ENCODE results near the gene MRPL58. TPM values are rescaled to one million over a fixed set of nuclear protein-coding genes. Genes with fewer than 3 reads are reported as not detected.

MRPL58 gene
- total RNA-seq, 1 experiment from 2014 or later = 41.0 TPM

DNA sequence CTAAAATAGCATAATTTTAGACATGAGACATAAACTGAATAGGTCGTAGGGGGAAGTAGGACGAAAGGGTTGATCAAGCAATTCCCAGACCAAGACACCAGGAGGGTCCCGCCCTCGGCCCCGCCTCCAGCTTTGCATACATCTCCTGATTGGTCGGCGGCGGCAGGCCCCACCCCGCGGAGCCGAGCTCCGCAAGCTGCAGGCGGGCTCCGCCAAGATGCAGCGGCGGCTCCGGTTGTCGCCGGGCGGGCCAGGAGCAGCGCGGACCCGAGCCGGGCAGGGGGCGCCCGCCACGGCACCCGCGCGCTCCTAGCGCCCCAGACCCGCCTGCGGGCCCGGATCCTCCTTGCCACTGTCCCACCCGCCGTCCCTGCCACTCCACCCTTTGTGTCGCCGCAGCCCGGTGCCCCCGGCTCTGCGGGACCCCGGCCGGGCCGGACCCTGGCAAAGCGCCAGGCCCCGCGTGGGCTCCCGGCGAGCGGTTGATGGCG lies 25.0 kb upstream of the MRPL58 start, which contains the start of gene CDR2L:
Gene CDR2L (plus strand): TSS at position 215 of the 491 bp plus-strand sequence. CDS start 412 bp downstream, outside the sequence.
- TF ChIP-seq, protein P1, sequence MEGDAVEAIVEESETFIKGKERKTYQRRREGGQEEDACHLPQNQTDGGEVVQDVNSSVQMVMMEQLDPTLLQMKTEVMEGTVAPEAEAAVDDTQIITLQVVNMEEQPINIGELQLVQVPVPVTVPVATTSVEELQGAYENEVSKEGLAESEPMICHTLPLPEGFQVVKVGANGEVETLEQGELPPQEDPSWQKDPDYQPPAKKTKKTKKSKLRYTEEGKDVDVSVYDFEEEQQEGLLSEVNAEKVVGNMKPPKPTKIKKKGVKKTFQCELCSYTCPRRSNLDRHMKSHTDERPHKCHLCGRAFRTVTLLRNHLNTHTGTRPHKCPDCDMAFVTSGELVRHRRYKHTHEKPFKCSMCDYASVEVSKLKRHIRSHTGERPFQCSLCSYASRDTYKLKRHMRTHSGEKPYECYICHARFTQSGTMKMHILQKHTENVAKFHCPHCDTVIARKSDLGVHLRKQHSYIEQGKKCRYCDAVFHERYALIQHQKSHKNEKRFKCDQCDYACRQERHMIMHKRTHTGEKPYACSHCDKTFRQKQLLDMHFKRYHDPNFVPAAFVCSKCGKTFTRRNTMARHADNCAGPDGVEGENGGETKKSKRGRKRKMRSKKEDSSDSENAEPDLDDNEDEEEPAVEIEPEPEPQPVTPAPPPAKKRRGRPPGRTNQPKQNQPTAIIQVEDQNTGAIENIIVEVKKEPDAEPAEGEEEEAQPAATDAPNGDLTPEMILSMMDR (conservative IDR thresholded peaks at IDR 0.05) = no peak; the same call in 2 of the 3 replicates
- H3K27me3 ChIP-seq (ENCODE audit: insufficient read depth, low read length) = no peaks in the 10 kb centered on the region
- H2BK15ac ChIP-seq (ENCODE audit: low read depth, low read length) = no peak within 1 kb of the TSS
- Mint-ChIP-seq H3K27ac (peak within 1 kb of the TSS; percentile 81 to 97 (median 95); a peak in 6 of 7 replicates), H3K4me3 (peak within 1 kb of the TSS; percentile 85 to 96), H3K4me1 (peaks cover 14 to 17% of the 10 kb centered on the region in 2 experiments), H3K36me3 (ENCODE audit: insufficient read depth in 1 of 3, low read depth in 3 of 3) (peaks cover 0 to 2% (median 0%) of the 10 kb centered on the region in 3 experiments; a peak in 1 of 7 replicates), H3K27me3 (ENCODE audit: low read depth) (no peaks in the 10 kb centered on the region), H3K9me3 (no peaks in the 10 kb centered on the region; a peak in 1 of 5 replicates)
- peak; percentile 98 for DNase-seq
- H3K79me1 ChIP-seq (ENCODE audit: insufficient read depth, low read depth, low read length, poor library complexity, severe bottlenecking) = peaks cover 8% of the 10 kb centered on the region
- H3K4ac ChIP-seq (ENCODE audit: low read depth, low read length) = no peak within 1 kb of the TSS; the same call in 1 of the 2 replicates
- no peak within 1 kb of the TSS for H3K56ac ChIP-seq (ENCODE audit: insufficient read length, low read depth, low read length)
- no peak within 1 kb of the TSS for H4K91ac ChIP-seq (ENCODE audit: insufficient read length, low read depth, low read length)
- no peak within 1 kb of the TSS for H2BK20ac ChIP-seq (ENCODE audit: low read depth, low read length, poor library complexity, severe bottlenecking)
- no peak within 1 kb of the TSS for H4K8ac ChIP-seq (replicated peaks; ENCODE audit: insufficient read length, low read depth, low read length)
- H3K18ac ChIP-seq (ENCODE audit: insufficient read length, low read depth, low read length) = peak within 1 kb of the TSS; percentile 77
- no peak within 1 kb of the TSS for H2BK120ac ChIP-seq (ENCODE audit: low read depth, low read length, poor library complexity, severe bottlenecking)
- H3K23me2 ChIP-seq (ENCODE audit: insufficient read length, low read depth, low read length, poor library complexity, severe bottlenecking) = peaks cover 11% of the 10 kb centered on the region
- peak within 1 kb of the TSS; percentile 79; the same call in 1 of the 2 replicates for H3K14ac ChIP-seq (ENCODE audit: insufficient read depth, low read length)
- no peak within 1 kb of the TSS for H2BK5ac ChIP-seq (ENCODE audit: insufficient read length, low read length)
- H3K9ac ChIP-seq (ENCODE audit: extremely low read depth, insufficient read length, low read length) = peak within 1 kb of the TSS; percentile 53
- no peak within 1 kb of the TSS for H2AFZ ChIP-seq (ENCODE audit: low read length)
- H2AK5ac ChIP-seq (ENCODE audit: insufficient read length, low read length) = no peak within 1 kb of the TSS
- H3K79me2 ChIP-seq (ENCODE audit: insufficient read depth, low read length) = peaks cover 9% of the 10 kb centered on the region; the same call in 1 of the 2 replicates
- H3K9me3 ChIP-seq (ENCODE audit: control insufficient read depth, low read depth, low read length) = no peaks in the 10 kb centered on the region
- H3K27ac ChIP-seq (ENCODE audit: insufficient read length, low read depth, low read length) = no peak within 1 kb of the TSS
- H4K5ac ChIP-seq (ENCODE audit: insufficient read length, low read depth, low read length) = no peak within 1 kb of the TSS
- H3K23ac ChIP-seq (ENCODE audit: insufficient read length, low read depth, low read length) = no peak within 1 kb of the TSS
- no peaks in the 10 kb centered on the region; the same call in 1 of the 2 replicates for H3K4me1 ChIP-seq (ENCODE audit: insufficient read depth, low read length)
- H3K4me2 ChIP-seq (ENCODE audit: insufficient read depth, insufficient read length, low read length) = peak within 1 kb of the TSS; percentile 71
- no peaks in the 10 kb centered on the region for H4K20me1 ChIP-seq (ENCODE audit: control insufficient read depth, insufficient read depth, insufficient read length)
- no peak within 1 kb of the TSS for H3T11ph ChIP-seq (ENCODE audit: low read length)
- no CpG with 5 or more reads among the region's 51 CpGs for WGBS (ENCODE audit: extremely low coverage, insufficient read length, low lambda C conversion rate)
- H2BK12ac ChIP-seq (ENCODE audit: insufficient read length, low read depth, low read length) = no peak within 1 kb of the TSS
